Fibroblast of pulmonary artery (primary cell): ENCODE measurements around the gene PGD.

Source experiments
- DNase-seq: peaks from one replicate; pipeline ENCODE4 v3.0.0-alpha.2; 2010; ENCODE audit warnings: low read depth
- H3K4me3 ChIP-seq: replicated peaks from 2 replicates; pipeline ENCODE4 v1.5.1; 2011; ENCODE audit warnings: low read depth, mild to moderate bottlenecking, control low read depth, low read length, moderate library complexity
- TF ChIP-seq, protein P1 (sequence below): IDR thresholded peaks from 2 replicates; pipeline ENCODE4 v1.5.1; 2011; ENCODE audit warnings: mild to moderate bottlenecking, control low read depth, low read length, inconsistent platforms; ENCODE audit errors: missing control alignments

The PGD gene

GRCh38 chr1:10398734-10399443 lies at the start of gene PGD:
Gene PGD, plus strand, starts transcription at chr1:10399064. Its CDS starts 54 bp downstream, at chr1:10399118.
- H3K4me3 ChIP-seq: peak within 1 kb of the TSS; percentile 90
- TF ChIP-seq, protein P1, sequence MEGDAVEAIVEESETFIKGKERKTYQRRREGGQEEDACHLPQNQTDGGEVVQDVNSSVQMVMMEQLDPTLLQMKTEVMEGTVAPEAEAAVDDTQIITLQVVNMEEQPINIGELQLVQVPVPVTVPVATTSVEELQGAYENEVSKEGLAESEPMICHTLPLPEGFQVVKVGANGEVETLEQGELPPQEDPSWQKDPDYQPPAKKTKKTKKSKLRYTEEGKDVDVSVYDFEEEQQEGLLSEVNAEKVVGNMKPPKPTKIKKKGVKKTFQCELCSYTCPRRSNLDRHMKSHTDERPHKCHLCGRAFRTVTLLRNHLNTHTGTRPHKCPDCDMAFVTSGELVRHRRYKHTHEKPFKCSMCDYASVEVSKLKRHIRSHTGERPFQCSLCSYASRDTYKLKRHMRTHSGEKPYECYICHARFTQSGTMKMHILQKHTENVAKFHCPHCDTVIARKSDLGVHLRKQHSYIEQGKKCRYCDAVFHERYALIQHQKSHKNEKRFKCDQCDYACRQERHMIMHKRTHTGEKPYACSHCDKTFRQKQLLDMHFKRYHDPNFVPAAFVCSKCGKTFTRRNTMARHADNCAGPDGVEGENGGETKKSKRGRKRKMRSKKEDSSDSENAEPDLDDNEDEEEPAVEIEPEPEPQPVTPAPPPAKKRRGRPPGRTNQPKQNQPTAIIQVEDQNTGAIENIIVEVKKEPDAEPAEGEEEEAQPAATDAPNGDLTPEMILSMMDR: no peak
- peak; percentile 99 for DNase-seq

- H3K4me3 ChIP-seq: no peak overlapping the region
- TF ChIP-seq, protein P1: no peak
- DNase-seq: peak; percentile 52
Measured at GRCh38 chr1:10353282-10353681, 45.6 kb upstream of the PGD start.

DNA sequence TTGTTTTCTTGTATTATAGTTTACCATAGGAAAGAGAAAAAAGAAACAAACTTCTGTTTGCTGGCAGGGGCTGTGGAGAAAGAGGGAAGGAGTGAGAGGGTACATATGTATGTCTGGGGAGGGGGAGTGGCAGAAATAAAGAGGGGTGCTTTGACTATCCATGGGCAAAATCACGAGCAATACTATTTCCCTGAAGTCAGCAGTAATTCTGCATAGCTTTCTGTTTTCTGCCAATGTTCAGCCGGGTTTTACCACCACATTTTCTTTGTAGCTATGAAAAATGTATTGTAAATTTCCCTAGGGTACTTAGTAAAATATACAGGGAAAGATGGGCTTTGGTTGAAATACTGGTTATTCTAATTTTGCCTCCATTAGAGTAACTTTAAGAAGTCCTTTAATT lies 45.2 kb upstream of the PGD start:
- DNase-seq: no peak
- TF ChIP-seq, protein P1: no peak
- no peak overlapping the region for H3K4me3 ChIP-seq

- TF ChIP-seq, protein P1: no peak
- no peak for DNase-seq
- no peak overlapping the region for H3K4me3 ChIP-seq
Measured at GRCh38 chr1:10360045-10360444, 38.8 kb upstream of the PGD start.

GRCh38 chr1:10361515-10361914 lies 37.3 kb upstream of the PGD start:
- H3K4me3 ChIP-seq: no peak overlapping the region
- DNase-seq: no peak
- TF ChIP-seq, protein P1: no peak

- DNase-seq: no peak
- no peak overlapping the region for H3K4me3 ChIP-seq
- TF ChIP-seq, protein P1: no peak
Measured at GRCh38 chr1:10368194-10368593, 30.7 kb upstream of the PGD start.

GRCh38 chr1:10374442-10374860 lies 24.4 kb upstream of the PGD start:
- no peak overlapping the region for H3K4me3 ChIP-seq
- DNase-seq: peak; percentile 33
- TF ChIP-seq, protein P1: no peak
